ENCODE data around the gene GCN1.

- TF ChIP-seq CTCF (conservative IDR thresholded peaks at IDR 0.05; ENCODE audit: low read length) (no peak), EZH2phosphoT487 (IDR thresholded peaks at IDR 0.05; ENCODE audit: borderline replicate concordance) (no peak)
Observed at GRCh38 chr12:120169946-120170345, 24.6 kb downstream of the GCN1 start.

Data from Loucy (cell line).